ENCODE measurements around the gene TMC3. TPM values are rescaled to one million over a fixed set of nuclear protein-coding genes. Genes with fewer than 3 reads are reported as not detected.

The TMC3 gene
- total and polyA plus RNA-seq, 9 of the 15 experiments (the other 6 are each of a cell fraction or from before 2014, with no cell fraction given): 0.01 to 0.14 TPM; not detected in 7

GRCh38 chr15:81360491-81360890, 13.5 kb downstream of the TMC3 start (continued):
- TF ChIP-seq RBM25 (IDR thresholded peaks at IDR 0.05; ENCODE audit: low read depth, low read length, severe bottlenecking) (no peak), MTF1 (CRISPR knock-in tag; IDR thresholded peaks at IDR 0.05; ENCODE audit: borderline replicate concordance) (no peak), ZNF444 (CRISPR knock-in tag; IDR thresholded peaks at IDR 0.05) (no peak), ZMIZ1 (IDR thresholded peaks at IDR 0.05; ENCODE audit: low read depth in 2 of 2, low read length in 2 of 2) (no peak), HOXB6 (CRISPR knock-in tag; IDR thresholded peaks at IDR 0.05; ENCODE audit: borderline replicate concordance) (no peak)

DNA sequence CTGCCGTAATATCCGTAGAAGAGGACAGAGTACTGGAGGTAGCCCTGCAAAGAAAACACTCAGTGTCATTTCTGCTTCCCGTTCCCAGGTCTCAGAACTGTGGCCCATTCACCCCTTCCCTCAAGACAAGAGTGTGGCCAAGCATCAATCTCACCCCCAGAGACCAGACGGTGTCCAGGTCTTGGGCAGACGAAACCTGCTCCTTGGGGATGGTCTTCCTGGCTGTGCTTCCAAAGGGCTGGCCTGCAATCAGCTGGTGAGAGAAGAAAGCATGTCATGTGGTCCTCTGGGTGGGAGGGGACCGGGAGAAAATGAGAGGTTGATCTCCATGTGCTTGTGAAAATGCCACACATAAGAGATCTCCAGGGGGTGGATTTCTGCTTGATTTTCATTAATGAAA, 15.8 kb downstream of the TMC3 start:
- POLR2A ChIA-PET: interaction anchor here (1.2 kb wide), 1 partner anchor 8 kb away, joined by 4 read pairs; no protein-coding TSS in a partner anchor
- intact Hi-C loops (cut with micrococcal nuclease): no loop called here
- TF ChIP-seq ZNF586 (CRISPR knock-in tag; conservative IDR thresholded peaks at IDR 0.05): no peak
- no peak for TF ChIP-seq NFRKB (IDR thresholded peaks at IDR 0.05; ENCODE audit: low read depth)
- TF ChIP-seq SRSF7 (optimal IDR thresholded peaks at IDR 0.05; ENCODE audit: low read depth, low read length): no peak
- no peak for TF ChIP-seq ZNF655 (CRISPR knock-in tag; IDR thresholded peaks at IDR 0.05)
- no peak for TF ChIP-seq HDAC6 (IDR thresholded peaks at IDR 0.05; ENCODE audit: low read depth, low read length)
- TF ChIP-seq, protein P1, sequence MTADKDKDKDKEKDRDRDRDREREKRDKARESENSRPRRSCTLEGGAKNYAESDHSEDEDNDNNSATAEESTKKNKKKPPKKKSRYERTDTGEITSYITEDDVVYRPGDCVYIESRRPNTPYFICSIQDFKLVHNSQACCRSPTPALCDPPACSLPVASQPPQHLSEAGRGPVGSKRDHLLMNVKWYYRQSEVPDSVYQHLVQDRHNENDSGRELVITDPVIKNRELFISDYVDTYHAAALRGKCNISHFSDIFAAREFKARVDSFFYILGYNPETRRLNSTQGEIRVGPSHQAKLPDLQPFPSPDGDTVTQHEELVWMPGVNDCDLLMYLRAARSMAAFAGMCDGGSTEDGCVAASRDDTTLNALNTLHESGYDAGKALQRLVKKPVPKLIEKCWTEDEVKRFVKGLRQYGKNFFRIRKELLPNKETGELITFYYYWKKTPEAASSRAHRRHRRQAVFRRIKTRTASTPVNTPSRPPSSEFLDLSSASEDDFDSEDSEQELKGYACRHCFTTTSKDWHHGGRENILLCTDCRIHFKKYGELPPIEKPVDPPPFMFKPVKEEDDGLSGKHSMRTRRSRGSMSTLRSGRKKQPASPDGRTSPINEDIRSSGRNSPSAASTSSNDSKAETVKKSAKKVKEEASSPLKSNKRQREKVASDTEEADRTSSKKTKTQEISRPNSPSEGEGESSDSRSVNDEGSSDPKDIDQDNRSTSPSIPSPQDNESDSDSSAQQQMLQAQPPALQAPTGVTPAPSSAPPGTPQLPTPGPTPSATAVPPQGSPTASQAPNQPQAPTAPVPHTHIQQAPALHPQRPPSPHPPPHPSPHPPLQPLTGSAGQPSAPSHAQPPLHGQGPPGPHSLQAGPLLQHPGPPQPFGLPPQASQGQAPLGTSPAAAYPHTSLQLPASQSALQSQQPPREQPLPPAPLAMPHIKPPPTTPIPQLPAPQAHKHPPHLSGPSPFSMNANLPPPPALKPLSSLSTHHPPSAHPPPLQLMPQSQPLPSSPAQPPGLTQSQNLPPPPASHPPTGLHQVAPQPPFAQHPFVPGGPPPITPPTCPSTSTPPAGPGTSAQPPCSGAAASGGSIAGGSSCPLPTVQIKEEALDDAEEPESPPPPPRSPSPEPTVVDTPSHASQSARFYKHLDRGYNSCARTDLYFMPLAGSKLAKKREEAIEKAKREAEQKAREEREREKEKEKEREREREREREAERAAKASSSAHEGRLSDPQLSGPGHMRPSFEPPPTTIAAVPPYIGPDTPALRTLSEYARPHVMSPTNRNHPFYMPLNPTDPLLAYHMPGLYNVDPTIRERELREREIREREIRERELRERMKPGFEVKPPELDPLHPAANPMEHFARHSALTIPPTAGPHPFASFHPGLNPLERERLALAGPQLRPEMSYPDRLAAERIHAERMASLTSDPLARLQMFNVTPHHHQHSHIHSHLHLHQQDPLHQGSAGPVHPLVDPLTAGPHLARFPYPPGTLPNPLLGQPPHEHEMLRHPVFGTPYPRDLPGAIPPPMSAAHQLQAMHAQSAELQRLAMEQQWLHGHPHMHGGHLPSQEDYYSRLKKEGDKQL (CRISPR knock-in tag; IDR thresholded peaks at IDR 0.05; ENCODE audit: borderline replicate concordance): no peak

More for the DNA sequence above, 15.8 kb downstream of the TMC3 start:
- H3K9me1 ChIP-seq (ENCODE audit: control insufficient read depth, insufficient read depth, low read length): no peaks in the 10 kb centered on the region
- no peak overlapping the region for H3K9ac ChIP-seq (ENCODE audit: insufficient read depth in 1 of 2, low read depth in 2 of 2, low read length in 2 of 2)
- no peak for ATAC-seq
- WGBS (ENCODE audit: insufficient coverage, low coverage, missing lambda C conversion rate): 3% methylated on average over 5 of the region's 6 CpGs
- no TSS peak for BruUV-seq (replicated peaks)
- H3K79me2 ChIP-seq (ENCODE audit: control insufficient read depth, insufficient read depth, low read length): no peaks in the 10 kb centered on the region
- no peaks in the 10 kb centered on the region for H4K20me1 ChIP-seq (replicated peaks; ENCODE audit: control insufficient read depth, insufficient read depth, low read length)
- H3K27ac ChIP-seq (ENCODE audit: extremely low read depth, low read depth, low read length): no peak overlapping the region
- H2AFZ ChIP-seq (ENCODE audit: low read depth, low read length): no peak overlapping the region
- in situ Hi-C loops (cut with MboI): no loop called here
- CTCF ChIA-PET (ENCODE audit: low intra/inter-chr PET ratio): no interaction called here
- no peaks in the 10 kb centered on the region for H3K4me1 ChIP-seq (replicated peaks in 1 of 2; ENCODE audit: control insufficient read depth in 2 of 2, insufficient read depth in 2 of 2, low read length in 2 of 2)
- H3K36me3 ChIP-seq (ENCODE audit: control insufficient read depth, insufficient read depth, low read length): no peaks in the 10 kb centered on the region
- FAIRE-seq: no peak
- H3K27me3 ChIP-seq (ENCODE audit: control insufficient read depth in 2 of 2, insufficient read depth in 2 of 2, low read length in 2 of 2): peaks cover 7 to 32% of the 10 kb centered on the region in 2 experiments
- no peak for DNase-seq (ENCODE audit: extremely low read depth in 1 of 4, low spot score in 3 of 4)
- H3K9me3 ChIP-seq (replicated peaks; ENCODE audit: control insufficient read depth, insufficient read depth, low read depth, low read length): no peaks in the 10 kb centered on the region
- H3K4me2 ChIP-seq (ENCODE audit: insufficient read depth, low read length): no peak overlapping the region
- H3K4me3 ChIP-seq: no peak overlapping the region
